Measurements from ENCODE around the gene LAMA2. TPM values are rescaled to one million over a fixed set of nuclear protein-coding genes. Genes with fewer than 3 reads are reported as not detected.

The LAMA2 gene
- total and polyA plus RNA-seq, 2 experiments from 2014 or later: 0.91 to 6.4 TPM

DNA sequence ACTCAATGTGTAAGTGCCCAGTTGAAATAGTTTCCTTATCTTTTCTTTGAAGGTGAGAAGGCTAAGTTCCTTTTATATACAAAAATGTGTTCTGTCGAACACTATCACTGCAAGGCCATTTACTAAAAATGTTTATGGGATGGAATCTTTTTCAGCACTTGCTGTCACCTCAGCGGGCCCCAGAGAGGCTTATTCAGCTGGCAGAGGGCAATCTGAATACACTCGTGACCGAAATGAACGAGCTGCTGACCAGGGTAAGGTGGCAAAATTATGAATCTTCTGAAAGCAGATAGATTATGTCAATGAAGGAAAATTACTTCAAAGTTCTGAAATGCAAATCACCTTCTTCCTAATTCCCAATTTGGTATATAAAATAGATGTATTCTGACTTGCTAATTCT is 486.8 kb downstream of the LAMA2 start (continued):
- TF ChIP-seq, protein P1, sequence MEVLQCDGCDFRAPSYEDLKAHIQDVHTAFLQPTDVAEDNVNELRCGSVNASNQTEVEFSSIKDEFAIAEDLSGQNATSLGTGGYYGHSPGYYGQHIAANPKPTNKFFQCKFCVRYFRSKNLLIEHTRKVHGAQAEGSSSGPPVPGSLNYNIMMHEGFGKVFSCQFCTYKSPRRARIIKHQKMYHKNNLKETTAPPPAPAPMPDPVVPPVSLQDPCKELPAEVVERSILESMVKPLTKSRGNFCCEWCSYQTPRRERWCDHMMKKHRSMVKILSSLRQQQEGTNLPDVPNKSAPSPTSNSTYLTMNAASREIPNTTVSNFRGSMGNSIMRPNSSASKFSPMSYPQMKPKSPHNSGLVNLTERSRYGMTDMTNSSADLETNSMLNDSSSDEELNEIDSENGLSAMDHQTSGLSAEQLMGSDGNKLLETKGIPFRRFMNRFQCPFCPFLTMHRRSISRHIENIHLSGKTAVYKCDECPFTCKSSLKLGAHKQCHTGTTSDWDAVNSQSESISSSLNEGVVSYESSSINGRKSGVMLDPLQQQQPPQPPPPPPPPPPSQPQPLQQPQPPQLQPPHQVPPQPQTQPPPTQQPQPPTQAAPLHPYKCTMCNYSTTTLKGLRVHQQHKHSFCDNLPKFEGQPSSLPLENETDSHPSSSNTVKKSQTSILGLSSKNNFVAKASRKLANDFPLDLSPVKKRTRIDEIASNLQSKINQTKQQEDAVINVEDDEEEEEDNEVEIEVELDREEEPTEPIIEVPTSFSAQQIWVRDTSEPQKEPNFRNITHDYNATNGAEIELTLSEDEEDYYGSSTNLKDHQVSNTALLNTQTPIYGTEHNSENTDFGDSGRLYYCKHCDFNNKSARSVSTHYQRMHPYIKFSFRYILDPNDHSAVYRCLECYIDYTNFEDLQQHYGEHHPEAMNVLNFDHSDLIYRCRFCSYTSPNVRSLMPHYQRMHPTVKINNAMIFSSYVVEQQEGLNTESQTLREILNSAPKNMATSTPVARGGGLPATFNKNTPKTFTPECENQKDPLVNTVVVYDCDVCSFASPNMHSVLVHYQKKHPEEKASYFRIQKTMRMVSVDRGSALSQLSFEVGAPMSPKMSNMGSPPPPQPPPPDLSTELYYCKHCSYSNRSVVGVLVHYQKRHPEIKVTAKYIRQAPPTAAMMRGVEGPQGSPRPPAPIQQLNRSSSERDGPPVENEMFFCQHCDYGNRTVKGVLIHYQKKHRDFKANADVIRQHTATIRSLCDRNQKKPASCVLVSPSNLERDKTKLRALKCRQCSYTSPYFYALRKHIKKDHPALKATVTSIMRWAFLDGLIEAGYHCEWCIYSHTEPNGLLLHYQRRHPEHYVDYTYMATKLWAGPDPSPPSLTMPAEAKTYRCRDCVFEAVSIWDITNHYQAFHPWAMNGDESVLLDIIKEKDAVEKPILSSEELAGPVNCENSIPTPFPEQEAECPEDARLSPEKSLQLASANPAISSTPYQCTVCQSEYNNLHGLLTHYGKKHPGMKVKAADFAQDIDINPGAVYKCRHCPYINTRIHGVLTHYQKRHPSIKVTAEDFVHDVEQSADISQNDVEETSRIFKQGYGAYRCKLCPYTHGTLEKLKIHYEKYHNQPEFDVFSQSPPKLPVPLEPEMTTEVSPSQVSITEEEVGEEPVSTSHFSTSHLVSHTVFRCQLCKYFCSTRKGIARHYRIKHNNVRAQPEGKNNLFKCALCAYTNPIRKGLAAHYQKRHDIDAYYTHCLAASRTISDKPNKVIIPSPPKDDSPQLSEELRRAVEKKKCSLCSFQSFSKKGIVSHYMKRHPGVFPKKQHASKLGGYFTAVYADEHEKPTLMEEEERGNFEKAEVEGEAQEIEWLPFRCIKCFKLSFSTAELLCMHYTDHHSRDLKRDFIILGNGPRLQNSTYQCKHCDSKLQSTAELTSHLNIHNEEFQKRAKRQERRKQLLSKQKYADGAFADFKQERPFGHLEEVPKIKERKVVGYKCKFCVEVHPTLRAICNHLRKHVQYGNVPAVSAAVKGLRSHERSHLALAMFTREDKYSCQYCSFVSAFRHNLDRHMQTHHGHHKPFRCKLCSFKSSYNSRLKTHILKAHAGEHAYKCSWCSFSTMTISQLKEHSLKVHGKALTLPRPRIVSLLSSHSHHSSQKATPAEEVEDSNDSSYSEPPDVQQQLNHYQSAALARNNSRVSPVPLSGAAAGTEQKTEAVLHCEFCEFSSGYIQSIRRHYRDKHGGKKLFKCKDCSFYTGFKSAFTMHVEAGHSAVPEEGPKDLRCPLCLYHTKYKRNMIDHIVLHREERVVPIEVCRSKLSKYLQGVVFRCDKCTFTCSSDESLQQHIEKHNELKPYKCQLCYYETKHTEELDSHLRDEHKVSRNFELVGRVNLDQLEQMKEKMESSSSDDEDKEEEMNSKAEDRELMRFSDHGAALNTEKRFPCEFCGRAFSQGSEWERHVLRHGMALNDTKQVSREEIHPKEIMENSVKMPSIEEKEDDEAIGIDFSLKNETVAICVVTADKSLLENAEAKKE (CRISPR knock-in tag; IDR thresholded peaks at IDR 0.05): no peak
- TF ChIP-seq NANOG (IDR thresholded peaks at IDR 0.05; ENCODE audit: borderline replicate concordance): no peak

DNA sequence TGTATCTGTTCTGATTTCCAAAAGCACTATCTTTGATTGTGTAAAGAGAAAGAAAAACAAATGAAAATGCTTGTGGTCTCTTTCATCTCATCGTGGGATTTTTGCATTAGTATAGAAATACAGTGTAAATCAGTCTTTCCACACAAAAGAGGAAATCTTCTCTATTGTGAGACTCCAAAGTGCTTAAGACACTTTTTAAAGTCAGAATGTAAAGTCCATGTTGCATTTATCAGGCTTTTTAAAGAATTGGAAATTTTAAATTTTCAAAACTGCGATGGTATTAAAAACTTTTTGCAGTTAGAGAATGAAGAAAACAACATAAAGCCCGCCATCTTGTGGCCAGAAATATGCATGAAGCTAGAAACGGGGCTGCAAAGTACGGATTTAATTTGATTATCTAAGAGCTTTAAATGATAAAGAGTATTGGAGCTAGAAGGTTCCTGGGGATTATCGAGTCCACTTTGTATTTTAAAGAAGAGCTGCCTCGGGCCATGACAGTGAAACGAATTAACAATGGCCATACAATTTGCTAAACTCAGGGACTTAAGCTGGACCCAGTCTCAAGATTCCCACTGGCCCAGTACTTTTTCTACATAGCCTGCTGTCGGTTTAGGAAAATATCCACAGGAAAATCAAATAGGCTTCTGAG is 487.5 kb downstream of the LAMA2 start:
- Histone ChIP-seq H3K9me2 (ENCODE audit: insufficient read depth) (no peaks in the 10 kb centered on the region), H3K27ac (ENCODE audit: low read depth) (no peak overlapping the region), H3K36me3 (ENCODE audit: insufficient read depth) (no peaks in the 10 kb centered on the region), H3K4me2 (no peak overlapping the region), H3K27me3 (ENCODE audit: insufficient read depth) (no peaks in the 10 kb centered on the region), H3K79me2 (replicated peaks; ENCODE audit: insufficient read depth) (no peaks in the 10 kb centered on the region), H3K4me1 (ENCODE audit: insufficient read depth) (no peaks in the 10 kb centered on the region; the same call in 1 of the 2 replicates), H3F3A (replicated peaks; ENCODE audit: low read depth) (no peaks in the 10 kb centered on the region), H2AFZ (no peak overlapping the region), H4K20me1 (replicated peaks; ENCODE audit: insufficient read depth) (no peaks in the 10 kb centered on the region), H3K4me3 (no peak overlapping the region)
- ATAC-seq (peak; percentile 51), DNase-seq (ENCODE audit: low spot score) (peak; percentile 71)
- no peaks in the 10 kb centered on the region for H3K27me3 Mint-ChIP-seq (ENCODE audit: insufficient read depth, low read depth, poor library complexity)
- no peak overlapping the region for H3K4me3 Mint-ChIP-seq
- TF ChIP-seq, protein P2, sequence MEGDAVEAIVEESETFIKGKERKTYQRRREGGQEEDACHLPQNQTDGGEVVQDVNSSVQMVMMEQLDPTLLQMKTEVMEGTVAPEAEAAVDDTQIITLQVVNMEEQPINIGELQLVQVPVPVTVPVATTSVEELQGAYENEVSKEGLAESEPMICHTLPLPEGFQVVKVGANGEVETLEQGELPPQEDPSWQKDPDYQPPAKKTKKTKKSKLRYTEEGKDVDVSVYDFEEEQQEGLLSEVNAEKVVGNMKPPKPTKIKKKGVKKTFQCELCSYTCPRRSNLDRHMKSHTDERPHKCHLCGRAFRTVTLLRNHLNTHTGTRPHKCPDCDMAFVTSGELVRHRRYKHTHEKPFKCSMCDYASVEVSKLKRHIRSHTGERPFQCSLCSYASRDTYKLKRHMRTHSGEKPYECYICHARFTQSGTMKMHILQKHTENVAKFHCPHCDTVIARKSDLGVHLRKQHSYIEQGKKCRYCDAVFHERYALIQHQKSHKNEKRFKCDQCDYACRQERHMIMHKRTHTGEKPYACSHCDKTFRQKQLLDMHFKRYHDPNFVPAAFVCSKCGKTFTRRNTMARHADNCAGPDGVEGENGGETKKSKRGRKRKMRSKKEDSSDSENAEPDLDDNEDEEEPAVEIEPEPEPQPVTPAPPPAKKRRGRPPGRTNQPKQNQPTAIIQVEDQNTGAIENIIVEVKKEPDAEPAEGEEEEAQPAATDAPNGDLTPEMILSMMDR (conservative IDR thresholded peaks at IDR 0.05; ENCODE audit: low read depth in 2 of 2): peak; percentile 70 to 96
- TF ChIP-seq, protein P1 (CRISPR knock-in tag; IDR thresholded peaks at IDR 0.05): no peak
- H3K27ac Mint-ChIP-seq: no peak overlapping the region
- H3K36me3 Mint-ChIP-seq (ENCODE audit: low read depth): no peaks in the 10 kb centered on the region
- no peaks in the 10 kb centered on the region for H3K9me3 Mint-ChIP-seq
- peaks cover 6% of the 10 kb centered on the region; the same call in 2 of the 3 replicates for H3K4me1 Mint-ChIP-seq
